NCI-H1048 (cell line): ENCODE results near the gene LARP6.
"Not testable (repeated sequence)": the region's sequence is repeated elsewhere in the genome, so short reads cannot be mapped to it uniquely, and the experiment has no call there.

ENCODE experiments used
- DNase-seq: peaks from one replicate; lab custom pipeline; 2025; lab: John Stamatoyannopoulos, UW

Gene LARP6

DNA sequence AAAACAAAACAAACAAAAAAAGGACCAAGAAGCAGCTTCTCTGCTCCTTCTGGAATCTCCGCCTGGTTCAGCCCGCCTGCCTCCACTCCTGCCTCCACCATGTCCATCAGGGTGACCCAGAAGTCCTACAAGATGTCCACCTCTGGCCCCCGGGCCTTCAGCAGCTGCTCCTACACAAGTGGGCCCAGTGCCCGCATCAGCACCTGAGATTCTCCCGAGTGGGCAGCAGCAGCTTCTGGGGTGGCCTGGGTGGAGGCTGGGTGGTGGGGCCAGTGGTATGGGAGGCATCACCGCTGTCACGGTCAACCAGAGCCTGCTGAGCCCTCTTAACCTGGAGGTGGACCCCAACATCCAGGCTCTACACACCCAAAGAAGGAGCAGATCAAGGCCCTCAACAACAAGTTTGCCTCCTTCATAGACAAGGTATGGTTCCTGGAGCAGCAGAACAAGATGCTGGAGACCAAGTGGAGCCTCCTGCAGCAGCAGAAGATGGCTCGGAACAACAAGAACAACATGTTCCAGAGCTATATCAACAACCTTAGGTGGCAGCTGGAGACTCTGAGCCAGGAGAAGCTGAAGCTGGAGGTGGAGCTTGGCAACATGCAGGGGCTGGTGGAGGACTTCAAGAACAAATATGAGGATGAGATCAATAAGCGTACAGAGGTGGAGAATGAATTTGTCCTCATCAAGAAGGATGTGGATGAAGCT lies 4.8 kb upstream of the LARP6 start:
- not testable (repeated sequence) for DNase-seq

GRCh38 chr15:70857562-70858285 lies 3.8 kb upstream of the LARP6 start:
- DNase-seq: no peak

DNA sequence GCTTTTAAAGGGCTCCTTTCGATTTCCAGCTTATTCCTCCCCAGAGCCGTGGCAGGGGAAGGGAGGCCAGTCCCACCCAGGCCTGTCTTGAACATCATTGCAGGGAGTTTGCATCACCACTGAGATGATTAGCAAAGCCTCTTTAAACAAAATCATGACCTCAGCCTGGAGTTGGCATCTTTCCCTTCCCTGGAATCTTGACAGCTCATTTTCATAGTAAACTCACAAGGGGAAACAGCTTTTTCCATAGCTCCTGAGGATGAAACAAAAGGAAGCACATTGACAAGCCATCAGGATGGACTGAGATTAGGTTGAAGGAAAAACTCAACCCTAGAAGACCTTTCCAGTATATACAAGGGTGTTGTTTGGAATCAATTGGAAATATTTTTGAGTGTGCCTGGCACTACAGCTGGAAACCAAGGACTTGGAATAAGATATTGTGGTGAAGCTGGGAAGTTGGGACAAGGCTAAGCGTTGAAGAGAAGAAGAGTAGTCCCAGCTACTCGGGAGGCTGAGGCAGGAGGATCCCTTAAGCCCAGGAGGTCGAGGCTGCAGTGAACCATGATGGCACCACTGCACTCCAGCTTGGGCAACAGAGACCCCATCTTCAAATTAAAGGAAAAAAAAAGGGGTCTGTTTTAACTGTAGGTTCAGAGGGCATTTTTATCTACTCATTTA lies 3.1 kb upstream of the LARP6 start:
- peak; percentile 6 for DNase-seq

DNA sequence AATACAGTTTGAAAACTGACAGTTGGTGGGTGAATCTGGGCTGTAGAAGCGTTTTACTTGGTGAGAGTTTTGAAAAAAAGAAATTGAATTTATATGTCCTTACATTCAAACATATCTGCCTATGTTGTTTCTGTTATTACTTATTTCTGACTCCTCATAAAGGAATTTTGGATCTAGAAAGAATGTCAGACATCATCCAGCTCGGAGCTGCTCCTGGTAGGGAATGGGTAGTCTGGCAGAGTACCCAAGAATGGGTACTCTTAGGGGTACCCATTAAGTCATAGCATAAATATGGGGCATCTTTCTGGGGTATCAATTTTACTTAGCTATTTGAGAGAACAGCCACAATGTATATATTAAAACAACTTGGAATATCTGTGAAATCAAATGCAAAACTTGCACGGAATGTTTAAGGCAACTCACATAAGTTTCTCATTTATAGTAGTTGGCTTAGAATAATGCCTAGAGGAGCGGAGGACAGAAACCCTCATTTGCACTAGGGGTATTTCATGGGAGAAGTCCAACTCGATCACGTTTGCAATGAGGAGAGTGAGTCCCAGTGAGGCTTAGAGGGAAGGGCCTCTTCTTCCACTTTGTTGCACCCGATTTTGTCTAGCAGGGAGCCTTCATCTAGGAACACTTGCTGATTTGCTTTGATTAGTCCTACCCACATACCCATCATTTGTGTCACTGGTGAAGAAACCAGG lies 2.4 kb upstream of the LARP6 start:
- DNase-seq: no peak

- DNase-seq: no peak
Observed at GRCh38 chr15:70855764-70856163, 1.8 kb upstream of the LARP6 start.

GRCh38 chr15:70854666-70854976 lies 664 bp upstream of the LARP6 start:
- DNase-seq: no peak

DNA sequence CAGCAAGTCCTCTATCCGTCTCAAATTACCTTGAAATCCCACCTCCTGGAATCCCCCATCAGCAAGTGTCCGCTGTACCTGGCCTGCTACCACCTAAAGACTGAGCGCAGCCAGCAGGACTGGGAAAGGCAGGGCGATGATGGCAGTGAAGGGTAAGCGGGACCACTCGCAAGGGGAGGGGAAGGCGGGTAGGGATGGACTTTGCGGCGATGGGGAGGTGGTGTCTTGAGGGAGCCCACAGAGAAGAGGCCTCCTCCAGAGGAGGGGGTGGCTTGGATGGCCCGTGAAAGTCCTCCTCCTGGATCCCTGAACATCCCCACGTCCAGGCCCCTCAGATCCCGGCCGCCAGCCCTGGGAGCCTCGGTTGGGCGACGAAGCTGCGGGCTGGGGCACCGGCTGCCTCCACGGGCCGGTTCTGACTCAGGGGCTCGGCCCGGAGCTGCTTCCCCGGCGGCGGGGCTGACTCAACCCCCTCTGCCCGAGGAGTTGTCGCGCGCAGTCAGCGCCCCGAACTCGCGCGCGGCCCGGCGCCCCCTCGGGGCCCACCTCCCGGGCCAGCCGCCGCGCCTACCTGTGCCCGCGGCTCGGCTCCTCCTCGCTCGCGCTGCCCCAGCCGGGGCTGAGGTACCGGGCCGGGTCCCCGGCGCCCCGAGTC lies 512 bp downstream of the LARP6 start:
- peak; percentile 8 for DNase-seq

DNA sequence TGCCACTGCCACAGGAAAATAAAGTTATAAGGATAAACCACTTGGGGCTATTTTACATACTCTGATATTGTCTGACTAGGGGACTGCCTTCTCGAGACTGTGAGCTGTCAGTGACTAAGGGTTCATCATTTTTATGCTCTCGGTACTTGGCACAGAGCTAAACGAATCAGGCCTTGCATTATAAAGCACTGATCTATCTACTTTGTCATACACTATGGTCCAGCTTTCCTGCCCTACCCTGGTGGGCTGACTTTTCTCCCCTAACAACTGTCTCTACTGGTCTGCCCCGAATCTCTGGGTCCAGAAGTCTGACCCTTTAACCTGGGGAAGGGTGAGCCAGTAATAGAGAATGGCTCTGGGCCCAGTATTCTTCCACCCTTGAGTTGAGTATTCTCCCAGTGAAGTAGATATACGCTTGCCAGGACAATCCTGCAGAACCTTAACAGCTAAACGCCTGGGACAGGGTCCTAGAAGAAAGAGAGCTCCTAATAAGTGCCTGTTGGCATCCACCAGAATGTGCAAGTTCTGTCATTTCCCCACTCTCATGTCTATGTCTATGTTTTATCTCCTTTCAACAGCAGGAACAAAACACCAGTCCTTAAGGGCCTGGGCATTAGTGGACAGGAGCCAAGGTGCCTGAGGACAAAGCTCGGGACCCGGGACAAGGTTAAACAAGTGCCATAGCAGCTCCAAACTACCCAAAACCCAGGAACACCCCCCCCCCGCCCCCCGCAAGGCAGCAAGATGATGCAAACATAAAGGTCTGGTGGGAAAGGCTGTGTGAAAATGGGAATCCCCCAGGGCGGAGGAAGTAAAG lies 1.2 kb downstream of the LARP6 start:
- DNase-seq: no peak

DNA sequence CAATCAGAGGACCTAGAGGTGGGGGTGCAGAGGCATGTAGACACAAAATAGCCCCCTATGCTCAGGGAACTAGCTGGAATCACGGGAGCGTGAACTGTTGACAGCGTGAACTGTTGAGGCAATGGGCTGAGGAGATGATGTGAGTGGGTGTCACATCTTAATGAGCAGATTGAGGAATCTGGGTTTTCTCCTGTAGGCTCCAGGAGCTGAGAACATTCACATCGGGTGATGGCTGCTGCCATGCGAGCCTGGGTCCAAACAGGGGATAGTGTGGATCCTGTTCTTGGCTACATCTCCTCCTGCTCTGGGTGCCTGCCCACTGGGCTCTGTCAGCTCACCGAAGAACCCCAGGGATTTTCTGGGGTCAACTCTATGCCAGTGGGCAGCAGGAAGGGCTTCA lies 2.1 kb downstream of the LARP6 start:
- DNase-seq: no peak

GRCh38 chr15:70845602-70846360 lies 8.2 kb downstream of the LARP6 start:
- DNase-seq: no peak

GRCh38 chr15:70837476-70837875 lies 16.5 kb downstream of the LARP6 start:
- no peak for DNase-seq

DNA sequence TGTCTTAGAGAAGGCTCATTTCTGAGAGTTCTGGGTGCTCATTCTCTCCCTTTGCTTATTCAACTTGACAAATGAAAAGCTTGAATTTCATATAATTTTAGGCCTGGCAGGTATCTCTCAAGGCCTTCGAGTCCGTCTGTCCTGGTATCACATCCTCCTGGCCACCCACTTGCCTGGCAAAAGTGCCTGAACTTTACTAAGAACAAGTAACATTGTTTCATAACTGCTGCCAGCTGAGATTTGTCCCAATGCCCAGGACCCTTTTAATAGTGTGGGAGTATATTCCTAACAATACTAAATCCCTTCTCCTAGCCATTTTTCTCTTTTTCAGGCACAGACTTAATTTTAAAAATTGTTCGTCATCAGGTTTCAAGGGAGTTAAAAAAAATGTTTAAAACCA lies 18.1 kb downstream of the LARP6 start:
- DNase-seq: no peak

DNA sequence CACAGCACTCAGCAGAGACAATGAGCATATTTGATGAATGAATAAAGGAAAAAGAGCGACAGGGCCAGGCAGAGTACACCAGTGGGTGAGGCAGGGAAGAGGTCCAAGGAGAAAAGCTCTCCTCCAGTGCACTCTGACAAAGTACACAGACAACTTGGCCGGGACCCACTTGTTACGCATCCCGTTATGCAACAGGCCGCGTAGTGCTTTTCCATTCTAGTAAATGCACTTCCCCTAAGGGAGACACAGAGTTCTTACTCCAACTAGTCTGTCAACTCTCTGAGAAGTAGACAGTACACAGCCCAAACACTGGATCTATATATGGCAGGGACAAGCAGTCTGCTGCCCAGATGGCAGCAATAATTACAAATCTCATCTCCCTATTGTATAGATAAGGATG lies 18.5 kb downstream of the LARP6 start:
- DNase-seq: no peak

DNA sequence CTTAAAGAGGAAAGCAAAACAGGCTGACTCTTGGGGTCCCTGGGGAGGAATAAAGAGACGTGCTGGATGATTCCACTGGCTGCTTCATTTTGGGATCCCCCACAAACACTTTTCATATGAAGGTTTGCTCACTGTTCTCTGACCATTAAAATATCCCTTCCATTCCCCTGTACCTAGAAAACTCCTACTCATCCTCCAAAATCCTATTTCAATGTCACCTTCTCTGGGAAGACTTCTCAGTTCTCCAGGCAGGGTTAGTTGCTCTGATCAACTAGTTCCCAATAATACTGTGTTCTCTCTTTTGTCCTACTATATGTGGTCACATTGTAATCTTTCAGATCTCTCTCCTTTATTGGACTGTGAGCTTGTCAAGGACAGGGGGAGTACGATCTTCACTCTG lies 19.0 kb downstream of the LARP6 start:
- DNase-seq: no peak

GRCh38 chr15:70833861-70834765 lies 19.8 kb downstream of the LARP6 start:
- DNase-seq: no peak

- DNase-seq: no peak
Observed at GRCh38 chr15:70833422-70833821, 20.5 kb downstream of the LARP6 start.

DNA sequence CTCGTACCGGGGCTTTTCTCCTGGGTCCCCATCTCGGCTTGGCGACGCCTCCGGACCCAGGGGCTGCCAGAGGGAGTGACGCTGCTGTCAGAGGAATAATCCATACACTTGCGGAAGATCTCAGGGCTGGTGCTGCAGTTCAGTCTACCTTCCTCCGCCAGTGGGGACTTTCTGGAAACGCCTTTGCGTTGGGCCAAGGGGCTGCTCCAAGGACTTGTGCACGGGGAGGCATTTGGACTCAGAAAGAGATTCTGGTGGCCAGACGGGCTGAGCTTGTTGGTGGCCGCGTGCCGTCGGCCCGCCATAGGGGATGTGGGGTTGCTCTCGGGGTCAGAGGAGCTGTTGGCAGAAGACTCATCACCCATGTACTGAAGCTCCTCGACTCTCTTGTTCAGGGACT lies 21.8 kb downstream of the LARP6 start:
- DNase-seq: no peak

DNA sequence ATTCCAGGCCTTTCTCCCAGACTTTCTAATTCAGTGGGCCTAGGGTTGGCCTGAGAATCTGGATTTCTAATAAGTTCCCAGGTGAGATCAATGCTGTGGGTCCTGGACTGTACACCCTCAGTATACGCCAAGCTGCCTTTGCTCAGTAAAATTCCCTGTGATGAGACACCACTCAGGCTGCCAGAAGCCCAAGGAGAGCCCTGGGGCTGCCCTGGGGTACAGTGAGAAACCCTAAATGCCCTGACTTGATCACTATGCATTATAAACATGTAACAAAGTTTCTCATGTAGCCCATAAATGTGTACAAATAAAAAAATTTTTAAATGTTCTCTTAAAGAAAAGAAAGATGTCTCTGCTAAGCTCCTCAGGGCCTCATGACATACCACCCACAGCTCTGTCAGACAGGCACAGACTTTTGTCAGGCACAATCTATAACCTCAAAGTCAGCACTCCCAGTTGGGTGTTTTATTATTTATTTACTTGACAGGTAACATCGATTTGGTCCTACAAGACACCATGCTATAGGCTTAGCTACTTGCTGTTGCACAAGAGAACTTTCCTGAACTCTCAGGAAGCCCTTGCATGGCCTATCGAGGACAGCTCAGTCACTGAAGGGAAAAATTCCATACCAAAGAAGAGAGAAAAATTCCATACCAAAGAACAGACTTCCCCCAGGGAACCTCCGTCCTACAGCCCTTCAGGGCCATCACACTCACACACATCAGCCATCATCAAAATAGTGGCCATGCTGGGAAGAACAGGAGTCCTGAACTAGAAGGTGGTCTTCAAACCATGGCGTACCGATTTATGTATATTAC lies 22.7 kb downstream of the LARP6 start:
- DNase-seq: no peak

DNA sequence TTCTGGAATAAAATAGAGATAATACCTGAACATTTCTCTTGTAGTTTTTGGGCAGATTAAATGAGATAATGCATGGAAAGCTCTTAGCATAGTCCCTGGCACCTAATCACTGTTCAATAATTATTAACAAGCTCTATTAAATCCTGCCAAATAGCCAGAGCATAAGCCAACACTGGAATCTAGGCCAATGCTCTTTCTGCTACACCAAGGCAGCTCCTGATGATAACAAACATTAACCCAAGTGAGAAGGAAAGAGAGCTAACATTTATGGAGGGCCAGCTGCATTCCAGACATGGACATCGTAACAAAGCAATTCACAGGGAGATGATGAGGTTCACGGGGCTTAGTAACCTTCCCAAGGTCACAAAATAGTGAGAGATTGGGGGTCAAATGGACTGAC lies 23.3 kb downstream of the LARP6 start:
- no peak for DNase-seq
